ENCODE data around the gene PNKP.

- TF ChIP-seq POLR2A (IDR thresholded peaks at IDR 0.05) (no peak), CTCF (IDR thresholded peaks at IDR 0.05) (no peak)
These were observed 24.1 kb downstream of the PNKP start for GRCh38 chr19:49843265-49843664.
